Frontal cortex (tissue), 4 donors: ENCODE measurements around the gene LCE1E. TPM values are rescaled to one million over a fixed set of nuclear protein-coding genes. Genes with fewer than 3 reads are reported as not detected.
A peak's percentile ranks its signal among the peaks of the same experiment; 100 is the strongest.

Source experiments
- DNase-seq, 2 donors: peaks; one replicate each; pipeline ENCODE4 v3.0.0; 2012; ENCODE audit warnings: low spot score in 2 of 2
- FAIRE-seq: peaks from 2 replicates; lab custom pipeline; 2012; peaks lifted over from hg19 to GRCh38; lab: Jason Lieb, UNC
- total RNA-seq: library from RNA; depleted of rRNA; stranded (reverse); fragments of >200 nt; gene quantifications from one replicate; pipeline ENCODE4 v1.2.3, GENCODE V29; 2014
- donor health status: control.
- donor health status: control.
- donor health status: control.

LCE1E gene, protein sequence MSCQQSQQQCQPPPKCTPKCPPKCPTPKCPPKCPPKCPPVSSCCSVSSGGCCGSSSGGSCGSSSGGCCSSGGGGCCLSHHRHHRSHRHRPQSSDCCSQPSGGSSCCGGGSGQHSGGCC
- not detected for total RNA-seq

DNA sequence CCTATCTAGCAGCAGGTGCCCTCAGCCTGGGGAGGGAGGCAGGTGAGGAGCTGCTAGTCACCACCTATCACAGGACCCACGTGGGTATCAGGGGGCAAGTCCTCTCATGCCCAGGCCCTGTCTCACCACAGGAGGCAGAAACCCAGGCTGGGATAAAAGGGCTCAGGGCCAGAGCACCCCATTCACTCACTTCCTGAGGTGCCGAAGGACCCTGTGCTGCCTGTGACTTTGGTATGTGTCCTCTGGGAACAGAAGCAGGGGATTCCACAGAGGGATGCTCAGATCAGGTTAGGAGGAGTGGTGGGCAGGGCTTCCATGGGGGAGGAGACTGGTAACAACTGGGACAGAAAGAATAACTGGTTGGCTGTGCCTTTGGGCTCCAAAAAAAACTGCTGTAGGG is at the start of gene LCE1E:
Gene LCE1E (plus strand): TSS at position 181 of the 400 bp plus-strand sequence. CDS start 1,043 bp downstream, outside the sequence.
- FAIRE-seq = no peak
- no peak for DNase-seq

DNA sequence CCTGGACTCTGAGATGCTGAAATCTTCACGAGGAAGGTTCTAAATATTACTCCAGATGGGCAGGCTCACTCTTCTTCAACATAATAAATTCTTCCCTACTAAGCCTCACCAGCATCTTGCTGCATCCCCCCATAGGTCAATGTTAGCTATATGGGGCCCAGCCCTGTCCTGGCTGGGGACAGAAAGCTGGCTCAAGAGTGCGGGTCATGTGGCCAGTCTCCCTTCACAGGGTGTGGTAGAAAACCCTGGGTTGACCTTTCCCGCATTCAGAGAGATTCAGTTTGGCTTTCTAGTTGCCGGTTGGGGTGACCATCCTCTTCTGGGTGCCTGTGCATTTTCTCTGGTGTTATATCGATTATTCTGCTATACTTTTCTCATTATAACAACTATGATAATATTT is 48.1 kb upstream of the LCE1E start:
- no peak for DNase-seq
- no peak for FAIRE-seq

DNA sequence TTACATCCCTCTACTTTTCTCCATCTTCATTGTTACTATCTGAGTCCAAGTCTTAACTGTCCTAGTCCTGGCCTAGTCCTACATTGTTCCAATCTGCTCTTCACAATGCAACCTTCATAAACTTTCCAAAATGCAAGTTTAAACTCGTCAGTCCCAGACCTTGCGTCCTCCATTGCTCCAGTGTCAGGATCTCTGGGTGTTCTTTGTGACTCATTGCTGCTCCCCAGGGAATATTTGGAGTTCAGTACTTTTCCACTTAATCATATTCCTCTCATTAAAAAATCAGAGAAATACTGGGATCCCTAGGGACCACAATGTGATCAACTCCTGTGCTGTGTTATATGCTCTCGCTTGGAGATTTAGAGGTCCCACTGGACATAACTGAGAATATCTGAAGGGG is 46.2 kb upstream of the LCE1E start:
- DNase-seq (no peak), FAIRE-seq (no peak)

DNA sequence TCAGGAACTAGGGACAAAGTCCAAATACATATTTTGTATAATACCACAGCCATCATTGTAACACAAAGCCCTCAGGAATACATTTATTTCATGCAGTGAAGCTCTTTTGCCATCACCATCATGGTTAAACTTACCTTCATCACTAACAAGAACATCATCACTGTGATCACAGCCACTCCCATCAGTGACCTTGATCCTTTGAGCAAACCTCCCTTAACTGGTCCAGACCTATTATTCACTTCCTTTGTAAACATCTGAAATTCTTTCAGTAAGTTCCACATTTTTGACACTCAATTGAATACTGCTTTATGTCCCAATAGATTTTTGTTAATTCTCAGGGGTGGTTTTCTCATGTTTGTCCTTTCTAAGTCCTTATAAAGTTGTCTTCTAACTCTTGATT is 44.4 kb upstream of the LCE1E start:
- DNase-seq (no peak), FAIRE-seq (no peak)

DNA sequence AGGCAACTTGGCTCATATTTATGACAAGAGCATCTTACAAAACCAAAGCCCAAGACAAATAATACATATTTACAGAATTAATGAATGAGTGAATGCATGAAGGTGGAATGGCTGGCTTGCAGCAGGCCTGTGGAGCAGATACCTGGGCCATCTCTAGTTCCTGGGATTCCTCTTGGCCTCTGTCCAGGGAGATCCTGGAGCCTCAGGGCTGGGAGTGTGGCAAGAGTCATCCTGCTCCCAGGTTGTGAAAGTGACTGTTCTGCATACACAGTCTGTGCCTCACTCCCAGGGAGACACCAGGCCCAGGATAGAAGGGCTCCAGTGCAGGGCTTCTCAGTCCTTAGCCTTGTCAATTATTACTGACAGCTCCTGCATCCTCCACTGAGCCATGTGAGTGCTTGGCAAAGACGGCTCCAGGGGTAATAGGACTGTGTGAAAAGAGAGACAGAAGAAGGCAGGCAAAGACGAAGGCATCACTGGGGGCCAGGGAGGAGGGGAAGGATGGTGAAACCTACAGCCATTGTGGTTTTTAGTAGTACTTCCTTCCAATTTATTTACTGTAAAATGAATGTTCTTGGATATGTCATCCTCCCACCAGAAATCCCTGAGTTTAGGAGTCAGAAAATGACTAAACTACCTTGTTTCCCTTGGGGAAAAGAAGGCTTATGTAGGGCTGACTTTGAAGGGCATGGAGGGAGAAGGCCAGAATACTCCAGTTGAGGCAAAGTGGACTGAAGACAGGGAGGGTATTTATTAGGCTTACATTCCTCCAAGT is 42.5 kb upstream of the LCE1E start:
- DNase-seq (no peak), FAIRE-seq (no peak)

DNA sequence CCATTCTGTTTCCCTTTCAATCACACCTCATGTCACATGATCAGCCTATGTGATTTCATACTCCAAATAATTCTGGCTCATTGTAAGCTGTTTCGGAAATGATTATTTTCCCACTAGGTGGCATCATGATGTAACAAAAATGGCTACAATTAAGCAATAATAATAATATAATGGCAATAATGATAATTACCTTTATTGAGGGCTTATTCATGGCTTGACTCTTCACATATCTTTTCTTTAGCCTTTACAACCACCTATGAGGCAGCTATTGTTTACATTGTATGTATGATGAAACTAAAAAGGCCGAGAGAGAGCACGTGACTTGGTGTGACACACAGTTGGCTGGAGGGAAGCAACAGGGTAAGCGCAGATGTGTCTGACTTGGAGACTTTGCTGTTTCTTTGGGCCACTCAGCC is 40.8 kb upstream of the LCE1E start:
- no peak for DNase-seq
- FAIRE-seq = no peak

DNA sequence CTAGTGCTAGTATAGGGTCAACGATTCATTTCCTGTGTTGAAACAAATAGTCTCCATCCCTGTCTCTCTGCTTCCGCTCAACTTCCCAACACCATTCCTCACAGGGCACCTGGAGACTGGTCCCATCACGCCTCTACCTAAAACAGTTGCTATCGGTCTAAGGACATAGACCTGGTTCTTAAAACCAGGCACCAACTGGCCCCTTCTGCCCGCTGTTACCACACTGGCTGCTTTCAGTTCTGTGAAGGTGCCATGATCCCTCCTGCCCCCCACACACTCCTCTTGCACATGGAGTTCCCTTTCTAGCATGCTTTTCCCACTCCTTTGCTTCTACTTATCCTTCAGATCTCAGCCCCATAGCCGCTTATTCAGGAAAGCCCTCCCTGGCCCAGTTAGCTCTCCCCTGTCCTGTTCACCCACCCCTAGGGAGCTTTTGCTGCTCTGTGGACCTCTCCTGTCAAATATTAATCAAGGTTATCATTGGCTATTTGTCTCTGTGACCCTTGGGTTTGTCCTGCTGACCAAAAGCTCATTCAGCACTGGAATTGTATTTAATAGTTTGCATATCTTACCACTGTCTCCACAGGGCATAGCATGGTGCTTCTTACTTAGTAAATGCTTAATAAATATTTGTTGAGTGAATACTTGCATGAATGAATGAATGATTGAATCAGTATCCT is 40.2 kb upstream of the LCE1E start:
- DNase-seq = no peak

DNA sequence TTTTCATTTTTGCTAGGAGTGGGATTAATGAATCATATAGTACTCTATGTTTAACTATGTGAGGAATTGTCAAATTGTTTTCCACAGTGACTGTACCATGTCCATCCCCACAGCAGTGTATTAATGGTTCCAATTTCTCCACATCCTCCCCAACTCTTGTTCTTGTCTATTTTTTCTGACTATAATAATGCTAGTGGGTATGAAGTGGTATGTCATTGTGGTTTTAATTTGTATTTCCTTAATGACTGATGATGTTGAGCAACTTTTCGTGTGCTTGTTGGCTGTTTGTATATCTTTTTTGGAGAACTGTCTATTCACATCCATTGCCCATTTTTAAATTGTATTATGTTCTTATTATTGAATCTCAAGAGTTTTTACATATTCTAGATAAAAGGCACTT is 38.2 kb upstream of the LCE1E start:
- DNase-seq = no peak
- FAIRE-seq = no peak

More for the DNA sequence above, 40.2 kb upstream of the LCE1E start:
- no peak for FAIRE-seq

DNA sequence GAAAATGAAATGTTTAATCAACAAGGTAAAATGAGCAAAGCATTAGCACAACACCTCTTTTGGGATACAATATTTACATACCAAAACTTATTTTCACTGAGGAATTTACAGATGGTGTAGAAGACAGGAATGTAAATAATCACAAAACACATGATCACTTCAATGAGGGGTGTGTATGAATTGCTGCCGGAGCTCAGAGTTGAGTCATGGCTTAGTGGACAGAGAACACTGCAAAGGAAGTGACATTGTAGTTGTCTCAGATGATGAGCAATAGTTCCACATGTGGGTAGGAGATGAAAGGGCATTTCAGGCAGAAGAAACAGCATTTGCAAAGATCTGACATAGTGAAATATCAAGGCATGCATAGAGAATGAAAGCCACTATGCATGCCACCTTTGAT is 33.8 kb upstream of the LCE1E start:
- no peak for FAIRE-seq
- DNase-seq = no peak

DNA sequence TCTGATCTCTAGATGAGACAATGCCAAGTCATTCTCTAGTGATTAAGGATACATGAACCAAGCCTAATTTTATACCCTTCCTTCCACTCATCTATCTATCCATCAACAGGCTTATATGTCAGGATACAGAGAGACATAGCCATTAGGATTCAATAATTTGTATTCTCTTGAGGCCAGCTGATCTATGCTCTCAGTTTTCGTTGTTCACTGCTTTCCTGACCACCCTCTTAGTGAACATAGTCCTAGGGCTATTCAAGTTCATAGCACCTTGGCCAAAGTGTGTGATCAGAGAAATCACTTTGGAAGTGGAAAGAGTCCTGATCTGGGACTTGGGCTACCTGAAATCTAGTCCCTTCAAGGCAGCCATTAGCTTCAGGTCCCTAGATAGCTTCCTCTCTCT is 32.5 kb upstream of the LCE1E start:
- DNase-seq (no peak), FAIRE-seq (no peak)

DNA sequence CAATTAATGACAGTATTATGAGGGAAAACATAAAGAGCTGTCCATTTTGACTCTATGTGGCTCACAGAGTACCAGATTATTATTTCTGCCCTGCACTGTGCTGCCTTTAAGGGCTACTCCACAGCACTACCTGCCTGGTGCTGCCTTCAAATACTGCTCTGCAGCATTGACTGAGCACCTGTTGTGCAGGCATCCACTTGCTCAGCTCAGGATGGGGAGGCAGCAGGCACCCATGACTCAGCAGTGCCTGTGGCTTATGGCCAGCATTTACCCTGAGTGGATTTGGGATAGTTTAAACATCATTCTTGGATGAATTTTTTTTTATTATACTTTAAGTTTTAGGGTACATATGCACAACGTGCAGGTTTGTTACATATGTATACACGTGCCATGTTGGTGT is 29.2 kb upstream of the LCE1E start:
- no peak for FAIRE-seq
- DNase-seq = no peak

DNA sequence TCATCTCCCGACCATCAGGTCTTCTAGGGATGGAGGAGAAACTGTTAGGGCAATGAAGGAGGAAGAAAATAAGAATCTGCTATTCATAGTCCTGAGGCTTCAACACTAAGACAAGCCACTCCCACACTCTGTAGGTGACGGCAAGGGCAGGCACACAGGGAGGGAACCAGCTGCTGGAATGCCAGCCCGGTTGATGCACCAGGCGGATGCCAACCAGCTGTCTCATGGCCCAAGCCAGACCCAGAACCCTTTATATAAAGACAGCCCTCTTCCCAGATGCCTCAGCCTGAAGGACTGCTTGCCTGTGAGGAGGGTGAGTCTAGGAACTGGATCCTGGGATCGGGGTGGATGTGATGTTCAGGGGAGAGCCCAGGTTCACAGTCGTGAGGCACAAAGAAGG is 28.3 kb upstream of the LCE1E start, which contains the start of gene KPRP:
Gene KPRP (plus strand): TSS at position 279 of the 400 bp plus-strand sequence. CDS start 1,564 bp downstream, outside the sequence.
- no peak for FAIRE-seq
- no peak for DNase-seq

DNA sequence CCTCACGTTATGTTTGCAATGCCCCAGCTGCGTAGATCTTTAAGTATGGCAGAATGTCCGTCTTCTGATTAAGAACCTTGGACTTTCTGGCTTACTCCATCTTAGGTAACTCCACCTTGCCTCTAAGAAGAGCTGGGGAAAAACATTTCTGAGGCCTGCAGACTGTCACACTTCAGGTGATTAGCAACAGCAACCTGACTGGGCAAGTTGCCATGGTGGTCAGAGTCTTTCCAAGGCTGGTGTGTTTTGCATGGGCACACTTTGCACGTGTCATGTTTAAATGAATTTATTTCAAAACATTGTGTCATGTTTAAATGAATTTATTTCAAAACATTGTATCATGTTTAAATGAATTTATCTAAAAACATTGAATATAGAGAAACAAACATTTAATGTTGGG is 27.4 kb upstream of the LCE1E start:
- DNase-seq = no peak
- FAIRE-seq = no peak

DNA sequence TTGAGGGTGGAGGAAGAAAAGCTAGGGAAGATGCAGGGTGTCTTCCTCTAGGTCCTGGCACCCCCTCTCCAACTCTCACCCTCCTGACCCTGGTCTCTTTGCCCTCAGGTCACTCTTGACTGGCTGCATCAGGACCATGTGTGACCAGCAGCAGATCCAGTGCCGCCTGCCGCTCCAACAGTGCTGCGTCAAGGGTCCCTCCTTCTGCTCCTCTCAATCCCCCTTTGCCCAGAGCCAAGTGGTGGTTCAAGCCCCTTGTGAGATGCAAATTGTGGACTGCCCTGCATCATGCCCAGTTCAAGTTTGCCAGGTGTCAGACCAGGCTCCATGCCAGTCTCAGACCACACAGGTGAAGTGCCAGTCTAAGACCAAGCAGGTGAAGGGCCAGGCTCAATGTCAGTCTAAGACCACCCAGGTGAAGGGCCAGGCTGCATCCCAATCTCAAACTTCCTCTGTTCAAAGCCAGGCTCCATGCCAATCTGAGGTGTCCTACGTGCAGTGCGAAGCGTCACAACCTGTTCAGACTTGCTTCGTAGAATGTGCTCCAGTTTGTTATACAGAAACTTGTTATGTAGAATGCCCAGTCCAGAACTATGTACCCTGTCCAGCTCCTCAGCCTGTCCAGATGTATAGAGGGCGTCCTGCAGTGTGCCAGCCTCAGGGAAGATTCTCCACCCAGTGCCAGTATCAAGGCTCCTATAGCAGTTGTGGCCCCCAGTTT is 26.4 kb upstream of the LCE1E start:
- FAIRE-seq (no peak), DNase-seq (no peak)

DNA sequence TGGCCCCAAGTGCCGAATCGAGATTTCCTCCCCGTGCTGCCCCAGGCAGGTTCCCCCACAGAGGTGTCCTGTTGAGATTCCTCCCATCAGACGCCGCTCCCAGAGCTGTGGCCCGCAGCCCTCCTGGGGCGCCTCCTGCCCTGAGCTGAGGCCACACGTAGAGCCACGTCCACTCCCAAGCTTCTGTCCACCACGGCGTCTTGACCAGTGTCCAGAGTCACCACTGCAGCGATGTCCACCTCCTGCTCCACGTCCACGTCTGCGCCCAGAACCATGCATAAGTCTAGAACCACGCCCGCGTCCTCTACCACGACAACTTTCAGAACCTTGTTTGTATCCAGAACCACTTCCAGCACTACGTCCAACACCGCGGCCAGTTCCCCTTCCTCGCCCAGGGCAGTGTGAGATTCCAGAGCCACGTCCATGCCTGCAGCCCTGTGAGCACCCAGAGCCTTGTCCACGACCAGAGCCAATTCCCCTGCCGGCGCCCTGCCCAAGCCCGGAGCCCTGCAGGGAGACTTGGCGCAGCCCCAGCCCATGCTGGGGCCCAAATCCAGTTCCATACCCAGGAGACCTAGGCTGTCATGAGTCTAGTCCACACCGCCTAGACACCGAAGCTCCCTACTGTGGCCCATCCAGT is 25.4 kb upstream of the LCE1E start:
- FAIRE-seq (no peak), DNase-seq (no peak)

DNA sequence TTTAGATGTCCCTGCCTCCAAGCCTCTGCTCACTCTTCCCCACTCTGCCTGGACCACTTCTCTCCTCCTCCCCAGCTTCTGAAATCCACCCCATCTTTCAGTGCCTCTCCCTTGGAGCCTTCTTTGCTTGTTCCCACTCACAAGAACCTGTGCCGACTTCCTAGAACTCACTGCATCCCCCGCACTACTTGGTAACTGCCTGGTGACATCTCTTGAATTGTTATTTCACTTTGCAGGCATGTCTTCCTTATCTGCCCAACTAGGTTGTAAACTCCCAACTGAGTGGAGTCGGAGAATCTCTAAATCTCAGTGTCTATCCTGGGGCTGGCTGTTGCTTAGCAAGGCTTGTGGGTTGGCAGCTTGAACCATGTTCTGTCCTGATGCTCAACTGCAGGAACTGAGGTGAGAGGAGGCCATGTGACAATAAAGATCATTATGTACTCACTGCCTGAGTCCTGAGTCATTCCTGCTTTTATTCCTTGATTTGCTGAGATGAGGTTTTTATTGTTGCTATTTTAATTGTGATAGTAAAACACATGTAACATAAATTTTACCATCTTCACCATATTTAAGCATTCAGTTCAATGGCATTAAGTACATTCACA is 24.3 kb upstream of the LCE1E start:
- peak in 1 of 2 donors; percentile 10 for DNase-seq
- no peak for FAIRE-seq

DNA sequence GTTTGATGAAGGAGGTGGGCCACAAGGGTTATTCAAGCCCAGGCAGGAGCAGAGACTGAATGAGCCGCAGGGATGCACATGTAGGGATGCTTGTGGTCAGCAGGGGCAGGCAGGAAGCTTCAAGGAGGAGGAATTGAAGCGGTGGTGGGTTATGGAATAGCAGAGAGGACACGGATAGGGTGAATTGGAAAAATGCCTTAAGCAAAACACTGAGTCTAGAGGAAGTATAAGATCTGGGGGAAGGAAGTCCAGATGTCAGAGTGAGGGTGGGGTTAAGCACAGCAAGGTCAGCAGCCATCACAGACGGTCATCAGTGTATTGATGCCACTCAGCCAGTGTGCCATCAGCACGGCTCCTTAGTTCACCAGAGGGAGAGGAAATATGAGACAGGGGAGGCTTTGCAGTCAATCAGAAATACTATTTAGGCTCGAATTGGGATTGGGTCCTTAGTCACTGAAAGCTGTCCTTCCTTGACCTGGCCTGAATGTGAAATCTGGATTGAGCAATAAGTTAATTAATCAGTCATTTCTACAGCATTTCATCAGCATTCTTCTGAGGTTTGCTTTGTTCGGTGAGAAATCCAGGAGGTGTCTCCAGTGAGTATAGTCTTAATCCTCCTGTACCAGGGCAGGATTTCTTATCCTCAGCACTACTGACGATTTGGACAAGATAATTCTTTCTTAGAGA is 17.1 kb upstream of the LCE1E start:
- DNase-seq = no peak
- FAIRE-seq = no peak

DNA sequence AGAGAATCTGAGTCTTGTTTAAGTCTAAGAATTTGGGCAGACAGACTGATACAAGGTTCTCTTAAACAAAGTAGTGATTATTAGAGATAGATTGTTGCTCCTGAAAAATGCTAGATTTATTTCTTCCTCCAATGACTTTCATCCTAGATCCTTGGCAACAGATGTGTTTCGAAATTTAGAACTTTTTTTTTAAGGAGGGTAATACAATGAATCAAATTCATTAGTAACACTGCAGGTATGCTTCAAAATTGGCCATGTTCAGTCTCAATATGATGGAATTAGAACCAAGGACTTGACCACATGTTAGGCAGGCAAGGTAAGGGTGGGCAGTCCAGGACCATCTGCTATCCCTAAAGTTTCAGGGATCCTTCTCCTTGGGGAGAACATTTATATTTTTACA is 15.6 kb upstream of the LCE1E start:
- DNase-seq (no peak), FAIRE-seq (no peak)

DNA sequence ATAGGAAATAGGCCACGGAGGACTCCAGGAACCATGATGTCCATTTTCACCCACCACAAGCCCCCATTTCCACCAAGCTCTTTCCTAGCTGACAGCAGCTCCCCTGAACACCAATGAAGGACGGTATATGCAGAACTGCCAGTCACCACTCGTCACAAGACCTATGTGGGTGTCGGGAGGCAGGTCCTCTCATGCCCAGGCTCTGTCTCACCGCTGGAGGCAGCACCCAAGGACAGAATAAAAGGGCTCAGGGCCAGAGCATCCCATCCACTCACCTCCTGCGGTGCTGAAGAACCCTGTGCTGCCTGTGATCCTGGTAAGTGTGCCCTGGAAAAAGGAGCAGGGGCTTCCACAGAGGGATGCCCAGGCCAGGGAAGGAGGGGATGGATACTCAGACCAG is 11.2 kb upstream of the LCE1E start, which contains the start of gene LCE1F:
Gene LCE1F (plus strand): TSS at position 266 of the 400 bp plus-strand sequence. CDS start 1,232 bp downstream, outside the sequence.
- FAIRE-seq = no peak
- DNase-seq = no peak
